NT2/D1 (cell line): Measurements from ENCODE around the gene AAMP.

Experiments
- SUZ12 ChIP-seq: IDR thresholded peaks from 2 replicates; pipeline ENCODE4 v1.6.1; 2011; ENCODE audit not compliant: insufficient read length, insufficient read depth; ENCODE audit errors: extremely low read depth
- YY1 ChIP-seq: IDR thresholded peaks from 2 replicates; pipeline ENCODE4 v1.6.1; 2011; ENCODE audit not compliant: insufficient read length, insufficient read depth
- ZNF274 ChIP-seq: IDR thresholded peaks from 2 replicates; pipeline ENCODE4 v1.6.1; 2011; ENCODE audit warnings: mild to moderate bottlenecking, low read depth, low read length

DNA sequence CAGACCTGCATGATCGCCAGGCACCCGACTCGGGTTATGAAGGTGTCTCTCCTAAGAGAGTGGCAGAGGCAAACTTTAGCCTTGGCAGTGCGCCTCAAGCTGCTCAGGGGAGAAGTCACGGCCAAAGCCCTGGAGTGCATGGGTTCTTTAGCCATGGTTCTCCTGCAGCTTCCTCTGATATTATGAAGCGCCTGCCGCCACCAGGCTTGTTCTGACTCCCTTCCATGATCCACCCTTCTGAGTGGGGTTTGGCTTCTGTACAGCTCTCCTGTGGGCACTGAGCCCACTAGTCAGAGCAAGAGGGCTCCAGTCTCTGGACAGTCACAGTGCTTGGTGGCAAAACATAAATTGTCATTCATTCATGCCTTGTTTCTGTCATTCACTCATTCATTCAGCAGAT lies 48.3 kb upstream of the AAMP start:
- TF ChIP-seq YY1 = no peak
- TF ChIP-seq ZNF274 = no peak
- TF ChIP-seq SUZ12 = no peak
